GM18867 (cell line): ENCODE measurements around the gene TNKS1BP1.

ENCODE experiments used
- ATAC-seq: cut with Tn5 transposase; IDR thresholded peaks from one replicate; pipeline ENCODE4 v1.9.1; 2021; ENCODE audit warnings: mild to moderate bottlenecking, moderate library complexity; ENCODE audit not compliant: unreplicated experiment

Gene TNKS1BP1

GRCh38 chr11:57332694-57333440 is 8.1 kb upstream of the TNKS1BP1 start:
- ATAC-seq: no peak

- ATAC-seq: no peak
Observed at GRCh38 chr11:57331720-57332119, 7.0 kb upstream of the TNKS1BP1 start.

GRCh38 chr11:57330029-57330428 is 5.3 kb upstream of the TNKS1BP1 start:
- no peak for ATAC-seq

- ATAC-seq: no peak
Observed at GRCh38 chr11:57327721-57328120, 3.0 kb upstream of the TNKS1BP1 start.

- ATAC-seq: no peak
Observed at GRCh38 chr11:57325735-57326048, 940 bp upstream of the TNKS1BP1 start.

GRCh38 chr11:57324154-57324885 is 432 bp downstream of the TNKS1BP1 start:
- ATAC-seq: no peak

GRCh38 chr11:57323855-57324153 is 948 bp downstream of the TNKS1BP1 start:
- ATAC-seq: no peak

GRCh38 chr11:57323167-57323854 is 1.4 kb downstream of the TNKS1BP1 start:
- no peak for ATAC-seq

- ATAC-seq: no peak
Observed at GRCh38 chr11:57322256-57323166, 2.2 kb downstream of the TNKS1BP1 start.

GRCh38 chr11:57321388-57322255 is 3.1 kb downstream of the TNKS1BP1 start:
- no peak for ATAC-seq

GRCh38 chr11:57320719-57321387 is 3.9 kb downstream of the TNKS1BP1 start:
- ATAC-seq: no peak

GRCh38 chr11:57320067-57320718 is 4.6 kb downstream of the TNKS1BP1 start:
- no peak for ATAC-seq

- no peak for ATAC-seq
Observed at GRCh38 chr11:57318178-57318577, 6.6 kb downstream of the TNKS1BP1 start.

- ATAC-seq: no peak
Observed at GRCh38 chr11:57316017-57316416, 8.7 kb downstream of the TNKS1BP1 start.

GRCh38 chr11:57315491-57315890 is 9.3 kb downstream of the TNKS1BP1 start:
- ATAC-seq: no peak

GRCh38 chr11:57314221-57314973 is 10.4 kb downstream of the TNKS1BP1 start:
- ATAC-seq: no peak

GRCh38 chr11:57313788-57314135 is 11.0 kb downstream of the TNKS1BP1 start:
- no peak for ATAC-seq

GRCh38 chr11:57313071-57313787 is 11.5 kb downstream of the TNKS1BP1 start:
- ATAC-seq: no peak
